AG09319 (cell line): ENCODE results near the gene NMRK2.

ENCODE experiments used
- DNase-seq: peaks from one replicate; pipeline ENCODE4 v3.0.0-alpha.2; 2010; ENCODE audit warnings: low read depth; ENCODE audit errors: extremely low read depth
- TF ChIP-seq, protein P1 (sequence below): IDR thresholded peaks from 2 replicates; pipeline ENCODE4 v1.5.1; 2011; ENCODE audit warnings: low read depth, mild to moderate bottlenecking, inconsistent platforms, low read length, moderate library complexity

The NMRK2 gene

DNA sequence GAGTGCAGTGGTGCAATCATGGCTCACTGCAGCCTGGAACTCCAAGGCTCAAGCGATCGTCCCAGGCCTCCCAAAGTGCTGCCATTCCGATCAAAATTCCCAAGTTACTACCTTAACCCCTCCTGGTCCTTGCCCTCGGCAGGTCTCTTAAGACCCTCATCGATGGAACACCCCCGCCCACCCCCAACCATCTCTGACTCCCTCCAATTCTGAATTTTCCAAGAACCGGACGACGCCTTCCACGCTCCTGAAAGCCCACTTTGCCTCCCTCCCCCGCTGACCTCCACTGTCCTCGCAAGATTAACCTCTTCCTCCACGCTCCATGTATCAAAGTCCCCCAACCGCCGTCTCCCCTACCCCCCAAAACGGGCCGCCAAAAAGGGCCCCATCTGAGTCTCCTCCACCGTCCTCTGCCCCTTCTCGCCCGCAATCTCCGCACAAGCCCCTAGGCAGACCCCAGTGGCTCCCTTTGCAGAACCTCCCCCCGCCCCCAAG, 37.5 kb downstream of the NMRK2 start:
- DNase-seq, result no peak

GRCh38 chr19:3970808-3971598, 38.1 kb downstream of the NMRK2 start, which contains the start of gene DAPK3:
Gene DAPK3, minus strand, starts transcription at chr19:3971099. Its CDS starts 1,364 bp downstream, at chr19:3969735.
- TF ChIP-seq, protein P1, sequence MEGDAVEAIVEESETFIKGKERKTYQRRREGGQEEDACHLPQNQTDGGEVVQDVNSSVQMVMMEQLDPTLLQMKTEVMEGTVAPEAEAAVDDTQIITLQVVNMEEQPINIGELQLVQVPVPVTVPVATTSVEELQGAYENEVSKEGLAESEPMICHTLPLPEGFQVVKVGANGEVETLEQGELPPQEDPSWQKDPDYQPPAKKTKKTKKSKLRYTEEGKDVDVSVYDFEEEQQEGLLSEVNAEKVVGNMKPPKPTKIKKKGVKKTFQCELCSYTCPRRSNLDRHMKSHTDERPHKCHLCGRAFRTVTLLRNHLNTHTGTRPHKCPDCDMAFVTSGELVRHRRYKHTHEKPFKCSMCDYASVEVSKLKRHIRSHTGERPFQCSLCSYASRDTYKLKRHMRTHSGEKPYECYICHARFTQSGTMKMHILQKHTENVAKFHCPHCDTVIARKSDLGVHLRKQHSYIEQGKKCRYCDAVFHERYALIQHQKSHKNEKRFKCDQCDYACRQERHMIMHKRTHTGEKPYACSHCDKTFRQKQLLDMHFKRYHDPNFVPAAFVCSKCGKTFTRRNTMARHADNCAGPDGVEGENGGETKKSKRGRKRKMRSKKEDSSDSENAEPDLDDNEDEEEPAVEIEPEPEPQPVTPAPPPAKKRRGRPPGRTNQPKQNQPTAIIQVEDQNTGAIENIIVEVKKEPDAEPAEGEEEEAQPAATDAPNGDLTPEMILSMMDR, result no peak
- peak; percentile 94 for DNase-seq

More for the DNA sequence above, 37.5 kb downstream of the NMRK2 start:
- TF ChIP-seq, protein P1, result no peak

DNA sequence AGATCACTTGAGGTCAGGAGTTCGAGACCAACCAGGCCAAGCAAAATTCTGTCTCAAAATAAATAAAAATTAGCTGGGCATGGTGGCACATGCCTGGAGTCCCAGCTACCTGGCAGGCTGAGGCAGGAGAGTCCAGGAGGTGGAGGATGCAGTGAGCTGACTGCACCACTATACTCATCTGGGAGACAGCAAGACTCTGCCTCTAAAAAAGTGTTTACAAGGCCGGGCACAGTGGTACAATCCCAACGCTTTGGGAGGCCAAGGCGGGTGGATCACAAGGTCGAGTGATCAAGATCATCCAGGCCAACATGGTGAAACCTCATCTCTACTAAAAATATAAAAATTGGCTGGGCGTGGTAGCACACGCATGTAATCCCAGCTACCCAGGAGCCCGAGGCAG, 42.3 kb downstream of the NMRK2 start:
- TF ChIP-seq, protein P1, result no peak
- DNase-seq, result no peak

DNA sequence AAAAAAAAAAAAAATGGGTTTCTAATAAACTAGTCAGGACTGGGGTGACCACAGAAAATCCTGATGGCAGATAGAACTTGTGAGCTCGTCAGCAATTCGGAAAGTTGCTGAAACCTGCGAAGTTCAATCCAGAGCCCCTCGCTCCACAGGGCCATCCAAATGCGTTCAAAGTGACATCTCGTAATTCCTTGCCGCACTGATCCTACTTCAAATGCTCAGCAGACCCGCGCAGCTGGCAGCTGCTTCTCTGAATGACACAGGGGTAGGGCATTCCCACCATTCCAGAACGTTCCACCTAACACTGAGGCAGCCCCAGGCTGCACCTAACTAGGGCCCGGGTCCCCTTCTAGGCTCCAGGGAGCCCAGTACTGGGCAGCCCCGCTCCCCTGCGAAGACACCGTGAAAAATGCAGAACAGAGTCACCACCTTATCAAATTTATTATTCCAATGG, 42.8 kb downstream of the NMRK2 start:
- no peak for DNase-seq

DNA sequence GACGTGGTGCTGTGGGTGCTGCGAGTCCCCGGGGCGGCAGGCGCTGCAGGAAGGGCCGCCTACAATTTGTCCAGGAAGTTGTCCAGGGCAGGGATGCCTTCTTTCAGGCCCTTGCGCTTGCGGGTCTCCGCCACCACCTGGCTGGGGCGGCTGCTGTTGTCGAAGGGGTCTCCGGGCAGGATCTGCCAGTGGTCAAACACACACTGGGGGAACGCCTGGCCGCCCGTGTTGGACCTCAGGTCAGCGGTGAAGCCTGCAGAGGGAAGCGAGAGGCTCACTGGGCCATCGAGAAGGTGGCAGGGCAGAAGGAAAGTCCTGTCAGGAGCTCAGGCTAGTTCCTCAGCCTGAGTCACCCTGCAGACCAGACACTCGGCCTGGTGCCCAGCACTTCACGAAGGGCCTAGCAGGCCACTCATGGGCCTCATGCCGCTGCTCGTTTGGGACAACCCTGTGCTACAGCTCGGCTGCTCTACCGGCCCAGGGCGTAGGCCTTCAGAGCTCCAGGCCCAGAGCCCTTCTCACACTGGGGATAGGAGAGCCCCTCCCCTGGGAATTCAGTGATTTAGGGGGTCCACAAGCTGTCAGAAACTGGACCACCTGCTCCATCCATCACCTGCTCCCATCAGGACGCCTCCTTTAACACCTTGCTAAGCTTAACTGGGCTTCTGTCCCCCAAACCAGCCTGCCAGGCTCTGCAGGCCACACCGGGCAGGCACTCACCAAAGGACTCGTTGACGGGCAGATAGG, 43.8 kb downstream of the NMRK2 start:
- TF ChIP-seq, protein P1, result no peak
- DNase-seq, result no peak

More for the DNA sequence above, 42.8 kb downstream of the NMRK2 start:
- TF ChIP-seq, protein P1, result no peak

DNA sequence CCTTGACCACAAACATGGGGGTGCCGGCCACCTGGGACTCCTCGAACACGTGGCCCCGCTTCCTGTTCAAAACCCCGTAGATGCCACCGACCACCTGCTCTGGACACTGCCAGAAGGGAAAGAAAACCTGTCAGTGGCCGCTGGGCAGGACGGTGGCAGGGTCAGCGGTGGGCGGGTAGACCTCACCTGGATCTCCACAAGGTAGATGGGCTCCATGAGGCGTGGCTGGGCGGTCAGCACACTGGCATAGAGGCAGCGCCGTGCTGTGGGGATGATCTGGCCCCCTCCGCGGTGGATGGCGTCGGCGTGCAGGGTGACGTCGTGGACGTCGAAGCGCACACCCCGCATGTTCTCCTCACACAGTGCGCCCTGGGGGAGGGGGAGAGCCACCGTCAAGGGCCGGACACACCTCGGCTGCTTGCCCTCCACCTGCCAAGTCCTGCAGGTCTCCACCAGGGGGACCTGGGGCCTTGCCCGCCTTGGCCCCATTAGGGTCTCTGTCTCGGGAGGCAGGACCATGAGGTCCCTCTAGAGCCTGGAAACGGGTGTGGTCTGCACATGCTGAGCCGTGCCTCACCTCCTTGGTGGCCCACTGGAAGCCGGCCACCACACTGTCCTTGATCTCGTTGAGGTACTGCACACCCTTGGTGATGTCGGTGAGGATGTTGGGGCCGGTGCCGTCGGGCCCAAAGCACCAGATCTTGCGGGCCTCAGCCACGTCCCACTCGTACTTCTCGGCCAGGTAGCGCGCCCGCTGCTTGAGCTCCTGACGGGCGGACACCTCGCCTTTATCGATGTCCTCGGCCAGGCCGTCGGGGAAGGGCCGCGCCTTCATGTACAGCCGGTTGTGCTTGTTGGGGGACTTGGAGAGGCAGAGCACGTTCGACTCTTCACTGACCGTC, 44.6 kb downstream of the NMRK2 start:
- TF ChIP-seq, protein P1, result no peak; the same call in 1 of the 2 replicates

More for the DNA sequence above, 44.6 kb downstream of the NMRK2 start:
- DNase-seq, result no peak
